GM12873 (cell line): ENCODE data around the gene LRFN2.
A peak's percentile ranks its signal among the peaks of the same experiment; 100 is the strongest.

ENCODE experiments used
- CTCF ChIP-seq: IDR thresholded peaks from 2 replicates; pipeline ENCODE4 v1.5.1; 2012; ENCODE audit warnings: low read depth, mild to moderate bottlenecking, moderate library complexity, low read length, control low read depth; ENCODE audit not compliant: insufficient read depth; ENCODE audit errors: missing control alignments

Gene LRFN2

GRCh38 chr6:40550202-40551101 lies 36.7 kb downstream of the LRFN2 start:
- TF ChIP-seq CTCF: peak; percentile 79

- TF ChIP-seq CTCF: no peak
These were observed 41.2 kb downstream of the LRFN2 start for GRCh38 chr6:40545954-40546353.

GRCh38 chr6:40543776-40544175 lies 43.4 kb downstream of the LRFN2 start:
- TF ChIP-seq CTCF: no peak

DNA sequence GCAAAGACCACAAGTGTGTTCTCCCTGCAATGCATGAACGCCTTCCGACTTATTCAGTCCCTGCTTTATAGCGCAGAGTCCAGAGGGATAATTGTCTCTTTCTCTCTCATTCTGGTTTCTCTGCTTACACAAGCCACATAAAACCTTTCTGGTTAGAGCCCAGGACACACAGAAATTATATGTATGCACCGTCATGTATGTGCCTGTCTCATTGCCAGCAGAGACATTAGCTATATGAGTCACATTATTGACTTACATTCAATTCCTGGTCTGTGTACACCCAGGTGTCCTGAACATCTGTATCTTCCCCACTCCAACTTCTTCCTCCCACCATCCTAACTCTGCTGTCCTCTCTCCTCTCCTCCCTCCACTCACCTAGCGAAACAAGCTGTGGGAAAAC lies 44.0 kb downstream of the LRFN2 start:
- no peak for TF ChIP-seq CTCF

GRCh38 chr6:40542175-40542764 lies 44.9 kb downstream of the LRFN2 start:
- no peak for TF ChIP-seq CTCF

DNA sequence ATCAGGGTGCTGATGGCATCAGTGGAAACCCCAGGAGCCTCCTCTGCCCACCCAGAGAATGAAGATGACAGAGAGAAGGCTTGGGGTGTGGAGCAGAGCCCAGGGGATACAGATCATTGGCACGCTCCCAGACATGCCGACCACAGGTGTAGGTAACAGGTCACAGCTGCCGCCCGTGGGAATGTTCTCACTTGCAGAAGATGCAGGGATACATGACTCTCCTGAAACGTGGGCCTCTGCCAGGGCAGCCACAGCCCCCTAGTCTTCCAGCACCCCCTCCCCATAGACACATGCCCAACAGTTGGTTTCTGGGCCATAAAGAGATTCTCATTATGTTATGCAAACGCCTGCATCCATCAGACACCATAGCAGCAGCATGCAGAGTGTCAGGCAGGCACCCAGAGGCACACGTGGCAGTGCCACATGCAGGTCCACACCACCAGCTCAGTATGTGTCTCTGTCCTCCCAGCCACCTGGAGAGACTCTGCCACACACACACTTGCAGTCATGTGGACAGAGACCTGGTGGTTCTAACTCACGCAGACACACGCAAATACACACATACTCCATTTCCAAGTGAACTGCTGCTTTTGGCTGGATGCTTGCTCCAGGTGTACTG lies 45.5 kb downstream of the LRFN2 start:
- TF ChIP-seq CTCF: no peak

- TF ChIP-seq CTCF: no peak
These were observed 46.4 kb downstream of the LRFN2 start for GRCh38 chr6:40540790-40541189.
